Panc1 (cell line): ENCODE results near the gene AAK1. TPM values are rescaled to one million over a fixed set of nuclear protein-coding genes. Genes with fewer than 3 reads are reported as not detected.

ENCODE experiments used
- ATAC-seq: fragments of 200-7000 bp; cut with Tn5 transposase; 2 replicates; pipeline ENCODE4 v1.9.1; 2020; ENCODE audit warnings: mild to moderate bottlenecking, moderate library complexity
- BruUV-seq: library from RNA; stranded (reverse); fragments of 400-500 nt; replicated peaks from 2 replicates; lab custom pipeline; 2021; lab: Mats Ljungman, UMichigan
- CTCF ChIA-PET: fragments of 300-600 bp; sonication (Branson Sonifier 250); formaldehyde crosslinking; loops from one replicate; lab custom pipeline; 2022; ENCODE audit warnings: antibody characterized with exemption; lab: Charles Lee
- POLR2A ChIA-PET: fragments of 300-600 bp; sonication (Branson Sonifier 250); formaldehyde crosslinking; loops from one replicate; lab custom pipeline; 2022; ENCODE audit warnings: antibody characterized with exemption; lab: Charles Lee
- DNase-seq: peaks from one replicate; pipeline ENCODE4 v3.0.0-alpha.2; 2010; ENCODE audit warnings: low read depth, low spot score
- H3K27ac ChIP-seq: 2 replicates; pipeline ENCODE4 v1.5.1; 2011; ENCODE audit warnings: mild to moderate bottlenecking, low read length, inconsistent platforms
- H3K27me3 ChIP-seq: fragments of 200-500 bp; sonication (Bioruptor generic); 2 replicates; pipeline ENCODE4 v1.6.0; 2014; ENCODE audit warnings: low read length, inconsistent platforms; ENCODE audit not compliant: control insufficient read depth, insufficient read depth
- H3K36me3 ChIP-seq: fragments of 200-500 bp; sonication (Bioruptor generic); 2 replicates; pipeline ENCODE4 v1.5.1; 2014; ENCODE audit warnings: inconsistent platforms, mild to moderate bottlenecking, low read length, moderate library complexity; ENCODE audit not compliant: control insufficient read depth, insufficient read depth
- H3K4me1 ChIP-seq: 2 replicates; pipeline ENCODE4 v1.5.1; 2011; ENCODE audit warnings: inconsistent platforms, mild to moderate bottlenecking, low read length, moderate library complexity; ENCODE audit not compliant: control insufficient read depth, insufficient read depth
- H3K4me3 ChIP-seq, 2 experiments: 2 replicates each; pipeline ENCODE4 v1.5.1; 2011 to 2012; ENCODE audit warnings: low read depth in 2 of 2, low read length in 2 of 2, mild to moderate bottlenecking in 2 of 2, inconsistent platforms in 1 of 2, moderate library complexity in 1 of 2
- H3K9me3 ChIP-seq: fragments of 200-500 bp; sonication (Bioruptor generic); 2 replicates; pipeline ENCODE4 v1.5.1; 2014; ENCODE audit warnings: low read depth, mild to moderate bottlenecking, inconsistent platforms, low read length, moderate library complexity; ENCODE audit not compliant: control insufficient read depth, insufficient read depth
- POLR2AphosphoS5 ChIP-seq: IDR thresholded peaks from 2 replicates; pipeline ENCODE4 v1.6.1; 2012; ENCODE audit warnings: mild to moderate bottlenecking, low read depth, low read length, moderate library complexity
- SIN3A ChIP-seq: IDR thresholded peaks from 2 replicates; pipeline ENCODE4 v1.6.1; 2012; ENCODE audit warnings: low read depth, mild to moderate bottlenecking, low read length, moderate library complexity, borderline replicate concordance; ENCODE audit not compliant: insufficient read depth
- TCF7L2 ChIP-seq: IDR thresholded peaks from 2 replicates; pipeline ENCODE4 v1.6.1; 2011; ENCODE audit warnings: mild to moderate bottlenecking, low read depth, low read length, inconsistent platforms
- in situ Hi-C: cut with HindIII; loops from 2 replicates; pipeline ENCODE4 v1.10.0; 2016; ENCODE audit warnings: low sequenced_read_pairs, low pct_unique_long_range_greater_than_20kb
- intact Hi-C: fragments of 100-400 bp; cut with micrococcal nuclease; formaldehyde crosslinking; loops from one replicate; pipeline ENCODE4 v1.10.0; 2022; ENCODE audit not compliant: unreplicated experiment
- total RNA-seq: library from RNA; stranded (reverse); gene quantifications from one replicate; pipeline ENCODE4 v1.2.1, GENCODE V29; 2021; ENCODE audit not compliant: unreplicated experiment
- TF ChIP-seq, protein P1 (sequence below): fragments of 450-650 bp; IDR thresholded peaks from 2 replicates; pipeline ENCODE4 v1.5.1; 2017; ENCODE audit warnings: mild to moderate bottlenecking
- TF ChIP-seq, protein P2 (sequence below), 2 experiments: IDR thresholded peaks; 2 replicates each; pipeline ENCODE4 v1.6.1; 2011 to 2012; ENCODE audit warnings: low read depth in 2 of 2, control low read depth in 1 of 2, low read length in 1 of 2, mild to moderate bottlenecking in 1 of 2, moderate library complexity in 1 of 2; ENCODE audit not compliant: insufficient read depth in 1 of 2

Gene AAK1
- total RNA-seq, 1 experiment from 2014 or later, result 123 TPM

- no peak for DNase-seq
- in situ Hi-C loops, result no loop called here
Observed at GRCh38 chr2:69524799-69525198, 118.7 kb downstream of the AAK1 start.

GRCh38 chr2:69521747-69522146, 121.8 kb downstream of the AAK1 start:
- no peak for ATAC-seq
- Histone ChIP-seq H3K4me3 (no peak overlapping the region), H3K4me1 (no peaks in the 10 kb centered on the region), H3K27me3 (no peaks in the 10 kb centered on the region), H3K36me3 (peaks cover 21% of the 10 kb centered on the region), H3K27ac (no peak overlapping the region), H3K9me3 (no peaks in the 10 kb centered on the region)
- no TSS peak for BruUV-seq
- intact Hi-C loops (no loop called here), in situ Hi-C loops (no loop called here)
- CTCF ChIA-PET, result no interaction called here
- TF ChIP-seq SIN3A (no peak), POLR2AphosphoS5 (no peak), TCF7L2 (no peak)
- TF ChIP-seq, protein P1, sequence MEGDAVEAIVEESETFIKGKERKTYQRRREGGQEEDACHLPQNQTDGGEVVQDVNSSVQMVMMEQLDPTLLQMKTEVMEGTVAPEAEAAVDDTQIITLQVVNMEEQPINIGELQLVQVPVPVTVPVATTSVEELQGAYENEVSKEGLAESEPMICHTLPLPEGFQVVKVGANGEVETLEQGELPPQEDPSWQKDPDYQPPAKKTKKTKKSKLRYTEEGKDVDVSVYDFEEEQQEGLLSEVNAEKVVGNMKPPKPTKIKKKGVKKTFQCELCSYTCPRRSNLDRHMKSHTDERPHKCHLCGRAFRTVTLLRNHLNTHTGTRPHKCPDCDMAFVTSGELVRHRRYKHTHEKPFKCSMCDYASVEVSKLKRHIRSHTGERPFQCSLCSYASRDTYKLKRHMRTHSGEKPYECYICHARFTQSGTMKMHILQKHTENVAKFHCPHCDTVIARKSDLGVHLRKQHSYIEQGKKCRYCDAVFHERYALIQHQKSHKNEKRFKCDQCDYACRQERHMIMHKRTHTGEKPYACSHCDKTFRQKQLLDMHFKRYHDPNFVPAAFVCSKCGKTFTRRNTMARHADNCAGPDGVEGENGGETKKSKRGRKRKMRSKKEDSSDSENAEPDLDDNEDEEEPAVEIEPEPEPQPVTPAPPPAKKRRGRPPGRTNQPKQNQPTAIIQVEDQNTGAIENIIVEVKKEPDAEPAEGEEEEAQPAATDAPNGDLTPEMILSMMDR, result no peak
- TF ChIP-seq, protein P2, sequence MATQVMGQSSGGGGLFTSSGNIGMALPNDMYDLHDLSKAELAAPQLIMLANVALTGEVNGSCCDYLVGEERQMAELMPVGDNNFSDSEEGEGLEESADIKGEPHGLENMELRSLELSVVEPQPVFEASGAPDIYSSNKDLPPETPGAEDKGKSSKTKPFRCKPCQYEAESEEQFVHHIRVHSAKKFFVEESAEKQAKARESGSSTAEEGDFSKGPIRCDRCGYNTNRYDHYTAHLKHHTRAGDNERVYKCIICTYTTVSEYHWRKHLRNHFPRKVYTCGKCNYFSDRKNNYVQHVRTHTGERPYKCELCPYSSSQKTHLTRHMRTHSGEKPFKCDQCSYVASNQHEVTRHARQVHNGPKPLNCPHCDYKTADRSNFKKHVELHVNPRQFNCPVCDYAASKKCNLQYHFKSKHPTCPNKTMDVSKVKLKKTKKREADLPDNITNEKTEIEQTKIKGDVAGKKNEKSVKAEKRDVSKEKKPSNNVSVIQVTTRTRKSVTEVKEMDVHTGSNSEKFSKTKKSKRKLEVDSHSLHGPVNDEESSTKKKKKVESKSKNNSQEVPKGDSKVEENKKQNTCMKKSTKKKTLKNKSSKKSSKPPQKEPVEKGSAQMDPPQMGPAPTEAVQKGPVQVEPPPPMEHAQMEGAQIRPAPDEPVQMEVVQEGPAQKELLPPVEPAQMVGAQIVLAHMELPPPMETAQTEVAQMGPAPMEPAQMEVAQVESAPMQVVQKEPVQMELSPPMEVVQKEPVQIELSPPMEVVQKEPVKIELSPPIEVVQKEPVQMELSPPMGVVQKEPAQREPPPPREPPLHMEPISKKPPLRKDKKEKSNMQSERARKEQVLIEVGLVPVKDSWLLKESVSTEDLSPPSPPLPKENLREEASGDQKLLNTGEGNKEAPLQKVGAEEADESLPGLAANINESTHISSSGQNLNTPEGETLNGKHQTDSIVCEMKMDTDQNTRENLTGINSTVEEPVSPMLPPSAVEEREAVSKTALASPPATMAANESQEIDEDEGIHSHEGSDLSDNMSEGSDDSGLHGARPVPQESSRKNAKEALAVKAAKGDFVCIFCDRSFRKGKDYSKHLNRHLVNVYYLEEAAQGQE (IDR thresholded peaks at IDR 0.05; ENCODE audit: insufficient read depth in 1 of 2, low read depth in 2 of 2, low read length in 1 of 2), result no peak
- POLR2A ChIA-PET, result no interaction called here
- no peak for DNase-seq

More at GRCh38 chr2:69524799-69525198, 118.7 kb downstream of the AAK1 start:
- H3K27ac ChIP-seq, result no peak overlapping the region
- intact Hi-C loops, result no loop called here
- peaks cover 16% of the 10 kb centered on the region; the same call in 1 of the 2 replicates for H3K36me3 ChIP-seq
- no peak for ATAC-seq
- H3K4me1 ChIP-seq, result no peaks in the 10 kb centered on the region
- H3K27me3 ChIP-seq, result no peaks in the 10 kb centered on the region
- CTCF ChIA-PET, result no interaction called here
- no peak overlapping the region for H3K4me3 ChIP-seq
- BruUV-seq, result no TSS peak
- no peaks in the 10 kb centered on the region for H3K9me3 ChIP-seq
- TF ChIP-seq, protein P1, result no peak
- TF ChIP-seq SIN3A, result no peak
- no peak for TF ChIP-seq POLR2AphosphoS5
- TF ChIP-seq, protein P2 (IDR thresholded peaks at IDR 0.05; ENCODE audit: insufficient read depth in 1 of 2, low read depth in 2 of 2, low read length in 1 of 2), result no peak
- no peak for TF ChIP-seq TCF7L2
- POLR2A ChIA-PET, result no interaction called here
